MCF 10A (cell line): ENCODE results near the gene RXRB. TPM values are rescaled to one million over a fixed set of nuclear protein-coding genes. Genes with fewer than 3 reads are reported as not detected.

Experiments
- BruUV-seq: library from RNA; stranded (reverse); fragments of 400-500 nt; replicated peaks from 2 replicates; lab custom pipeline; 2021; lab: Mats Ljungman, UMichigan
- CTCF ChIA-PET: fragments of 300-600 bp; sonication (Branson Sonifier 250); formaldehyde crosslinking; extraction: SDS; loops from one replicate; lab custom pipeline; 2021; ENCODE audit warnings: antibody characterized with exemption, inconsistent platforms; lab: Yijun Ruan, JAX
- POLR2A ChIA-PET: fragments of 300-600, 350-650 bp; sonication (Branson Sonifier 250); formaldehyde crosslinking; extraction: SDS; loops from one replicate; lab custom pipeline; 2020; ENCODE audit warnings: antibody characterized with exemption, inconsistent platforms; lab: Yijun Ruan, JAX
- DNase-seq: peaks from one replicate; pipeline ENCODE4 v3.0.0-alpha.2; 2018; ENCODE audit not compliant: unreplicated experiment
- H3K27ac Mint-ChIP-seq: one replicate; pipeline ENCODE4 v1.8.0; 2022; ENCODE audit warnings: mild to moderate bottlenecking, low read depth, mixed read lengths; ENCODE audit not compliant: unreplicated experiment
- H3K27me3 Mint-ChIP-seq: one replicate; pipeline ENCODE4 v1.8.0; 2022; ENCODE audit warnings: mixed read lengths; ENCODE audit not compliant: insufficient read depth, unreplicated experiment
- H3K36me3 Mint-ChIP-seq: one replicate; pipeline ENCODE4 v1.8.0; 2022; ENCODE audit warnings: mild to moderate bottlenecking, moderate library complexity, mixed read lengths; ENCODE audit not compliant: insufficient read depth, unreplicated experiment
- H3K4me1 Mint-ChIP-seq: one replicate; pipeline ENCODE4 v1.8.0; 2022; ENCODE audit warnings: mixed read lengths; ENCODE audit not compliant: insufficient read depth, unreplicated experiment
- H3K4me3 Mint-ChIP-seq: one replicate; pipeline ENCODE4 v1.8.0; 2022; ENCODE audit warnings: mild to moderate bottlenecking, moderate library complexity, mixed read lengths; ENCODE audit not compliant: unreplicated experiment
- H3K9me3 Mint-ChIP-seq: one replicate; pipeline ENCODE4 v1.8.0; 2022; ENCODE audit warnings: mixed read lengths; ENCODE audit not compliant: unreplicated experiment
- CTCF ChIP-seq: fragments of 200-600 bp; IDR thresholded peaks from one replicate; pipeline ENCODE4 v1.8.0; 2022; ENCODE audit warnings: antibody characterized with exemption, mild to moderate bottlenecking; ENCODE audit not compliant: unreplicated experiment
- intact Hi-C: fragments of 100-400 bp; cut with micrococcal nuclease; formaldehyde crosslinking; loops from 2 replicates; pipeline ENCODE4 v1.14.1; 2022
- total RNA-seq: library from RNA; stranded (reverse); gene quantifications from 2 replicates; pipeline ENCODE4 v1.2.3, GENCODE V29; 2022

RXRB gene
- total RNA-seq, 1 experiment from 2014 or later, result 35.1 TPM

DNA sequence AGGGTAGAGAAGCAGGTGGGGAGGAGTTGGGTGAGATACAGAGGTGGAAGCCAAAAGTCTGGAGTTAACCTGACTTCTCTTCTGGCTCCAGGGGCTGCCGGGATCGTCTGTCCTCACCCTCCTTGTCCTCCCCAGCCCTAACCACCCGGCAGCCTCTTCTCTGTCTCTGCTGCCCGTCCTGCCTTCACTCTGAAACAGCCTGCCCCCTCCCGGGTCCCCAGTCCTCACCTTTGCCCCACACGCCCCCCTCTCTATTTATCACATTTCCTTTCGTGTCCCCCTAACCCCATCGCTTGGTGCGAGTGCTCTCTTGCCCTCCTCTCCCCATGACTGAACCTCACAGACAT, 13.5 kb upstream of the RXRB start:
- intact Hi-C loops, result no loop called here
- no peak for TF ChIP-seq CTCF
- Mint-ChIP-seq H3K27ac (no peak overlapping the region), H3K36me3 (peaks cover 14% of the 10 kb centered on the region), H3K9me3 (no peaks in the 10 kb centered on the region), H3K27me3 (peaks cover 51% of the 10 kb centered on the region), H3K4me1 (peaks cover 28% of the 10 kb centered on the region), H3K4me3 (peak overlapping the region; percentile 50)
- BruUV-seq, result no TSS peak
- CTCF ChIA-PET, result interaction anchor here (0.6 kb wide), 1 partner anchor 33 kb away, joined by 3 read pairs; no protein-coding TSS in a partner anchor
- no peak for DNase-seq
- POLR2A ChIA-PET, result no interaction called here

GRCh38 chr6:33213166-33213988, 12.9 kb upstream of the RXRB start:
- Mint-ChIP-seq H3K27ac (no peak overlapping the region), H3K4me1 (peaks cover 31% of the 10 kb centered on the region), H3K36me3 (peaks cover 14% of the 10 kb centered on the region), H3K27me3 (peaks cover 48% of the 10 kb centered on the region), H3K4me3 (peak overlapping the region; percentile 50), H3K9me3 (no peaks in the 10 kb centered on the region)
- DNase-seq, result no peak
- no peak for TF ChIP-seq CTCF
- ChIA-PET POLR2A (interaction anchor here (1.0 to 1.3 kb wide), 3 partner anchors 9 to 34 kb away, joined by 3 to 6 read pairs (median 3); partner anchors contain the start of gene HSD17B8), CTCF (interaction anchor here (0.5 to 1.1 kb wide), 3 partner anchors 33 to 188 kb away, joined by 3 to 4 read pairs (median 3); no protein-coding TSS in a partner anchor)
- no TSS peak for BruUV-seq
- intact Hi-C loops, result no loop called here

- ChIA-PET POLR2A (interaction anchor here (1.0 to 1.3 kb wide), 3 partner anchors 8 to 35 kb away, joined by 3 to 6 read pairs (median 3); partner anchors contain the start of gene HSD17B8), CTCF (interaction anchor here (0.5 to 1.1 kb wide), 2 partner anchors 64 to 187 kb away, joined by 3 to 4 read pairs; no protein-coding TSS in a partner anchor)
- DNase-seq, result no peak
- intact Hi-C loops, result no loop called here
- Mint-ChIP-seq H3K27ac (no peak overlapping the region), H3K36me3 (peaks cover 14% of the 10 kb centered on the region), H3K4me1 (peaks cover 31% of the 10 kb centered on the region), H3K9me3 (no peaks in the 10 kb centered on the region), H3K27me3 (peaks cover 42% of the 10 kb centered on the region), H3K4me3 (peak overlapping the region; percentile 50)
- no peak for TF ChIP-seq CTCF
- no TSS peak for BruUV-seq
These were observed 12.3 kb upstream of the RXRB start for GRCh38 chr6:33212857-33213165.

GRCh38 chr6:33211666-33212422, 11.4 kb upstream of the RXRB start:
- peaks cover 40% of the 10 kb centered on the region for H3K27me3 Mint-ChIP-seq
- BruUV-seq, result TSS peak; percentile 2

More at GRCh38 chr6:33211666-33212422, 11.4 kb upstream of the RXRB start:
- Mint-ChIP-seq H3K36me3 (peaks cover 14% of the 10 kb centered on the region), H3K27ac (no peak overlapping the region), H3K4me3 (no peak overlapping the region), H3K9me3 (no peaks in the 10 kb centered on the region), H3K4me1 (peaks cover 31% of the 10 kb centered on the region)
- intact Hi-C loops, result no loop called here
- CTCF ChIA-PET, result no interaction called here
- no peak for TF ChIP-seq CTCF
- POLR2A ChIA-PET, result interaction anchor here (0.6 to 1.3 kb wide), 4 partner anchors 9 to 1026 kb away, joined by 3 to 6 read pairs (median 4); no protein-coding TSS in a partner anchor
- DNase-seq, result no peak
